Kidney epithelial cell (primary cell): ENCODE measurements around the gene METTL25. TPM values are rescaled to one million over a fixed set of nuclear protein-coding genes. Genes with fewer than 3 reads are reported as not detected.

Experiments
- DNase-seq: peaks from one replicate; pipeline ENCODE4 v3.0.0-alpha.2; 2010; ENCODE audit warnings: low read depth
- H3K27me3 ChIP-seq: 2 replicates; pipeline ENCODE4 v1.6.0; 2011; ENCODE audit warnings: low read length; ENCODE audit not compliant: control insufficient read depth, insufficient read depth
- H3K36me3 ChIP-seq: 2 replicates; pipeline ENCODE4 v1.5.1; 2011; ENCODE audit warnings: low read length; ENCODE audit not compliant: control insufficient read depth, insufficient read depth
- H3K4me3 ChIP-seq: 2 replicates; pipeline ENCODE4 v1.5.1; 2011; ENCODE audit warnings: low read depth, mild to moderate bottlenecking, control low read depth, low read length
- CTCF ChIP-seq: IDR thresholded peaks from 2 replicates; pipeline ENCODE4 v1.5.1; 2011; ENCODE audit warnings: mild to moderate bottlenecking, moderate library complexity, low read length, control low read depth, inconsistent platforms; ENCODE audit not compliant: insufficient read depth, poor library complexity, severe bottlenecking
- total RNA-seq: library from RNA; depleted of rRNA; stranded (reverse); fragments of >200 nt; gene quantifications from 2 replicates; pipeline ENCODE4 v1.2.3, GENCODE V29; 2015

METTL25 gene
- total RNA-seq, 1 donor from 2014 or later, result 5.3 TPM

GRCh38 chr12:82522762-82523161 lies 164.4 kb downstream of the METTL25 start:
- Histone ChIP-seq H3K4me3 (no peak overlapping the region), H3K36me3 (no peaks in the 10 kb centered on the region)
- no peak for TF ChIP-seq CTCF

DNA sequence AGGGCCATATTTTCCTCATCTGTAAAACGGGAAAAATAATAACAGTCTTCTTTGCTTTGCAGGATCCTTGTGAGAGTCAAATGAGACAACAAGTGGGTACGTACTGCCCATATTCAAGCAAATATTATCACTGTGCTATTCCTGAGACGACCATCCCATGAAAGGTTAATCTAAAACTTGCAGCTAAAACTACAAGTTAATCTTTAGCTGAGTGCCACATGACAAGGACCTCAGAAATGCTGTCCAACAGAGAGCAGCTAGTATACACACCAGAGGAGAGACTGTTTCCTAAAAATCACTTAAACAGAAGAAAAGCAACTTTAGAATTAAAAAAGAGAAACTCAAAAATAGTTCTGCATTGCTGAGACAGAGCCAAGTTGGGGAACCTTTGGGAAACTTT lies 165.7 kb downstream of the METTL25 start:
- peak; percentile 12 for DNase-seq
- H3K27me3 ChIP-seq, result no peaks in the 10 kb centered on the region

More at GRCh38 chr12:82522762-82523161, 164.4 kb downstream of the METTL25 start:
- DNase-seq, result no peak
- H3K27me3 ChIP-seq, result no peaks in the 10 kb centered on the region

GRCh38 chr12:82524641-82525040 lies 166.3 kb downstream of the METTL25 start:
- DNase-seq, result no peak

More for the DNA sequence above, 165.7 kb downstream of the METTL25 start:
- no peak overlapping the region for H3K4me3 ChIP-seq
- H3K36me3 ChIP-seq, result no peaks in the 10 kb centered on the region
- TF ChIP-seq CTCF, result no peak

GRCh38 chr12:82525616-82526015 lies 167.3 kb downstream of the METTL25 start:
- no peak for TF ChIP-seq CTCF
- DNase-seq, result no peak

More at GRCh38 chr12:82524641-82525040, 166.3 kb downstream of the METTL25 start:
- no peaks in the 10 kb centered on the region for H3K27me3 ChIP-seq
- H3K36me3 ChIP-seq, result no peaks in the 10 kb centered on the region
- TF ChIP-seq CTCF, result no peak
- H3K4me3 ChIP-seq, result no peak overlapping the region

GRCh38 chr12:82527165-82527780 lies 168.9 kb downstream of the METTL25 start:
- no peaks in the 10 kb centered on the region for H3K36me3 ChIP-seq
- TF ChIP-seq CTCF, result peak; percentile 89
- no peaks in the 10 kb centered on the region for H3K27me3 ChIP-seq
- DNase-seq, result peak; percentile 19
- no peak overlapping the region for H3K4me3 ChIP-seq

More at GRCh38 chr12:82525616-82526015, 167.3 kb downstream of the METTL25 start:
- H3K4me3 ChIP-seq, result no peak overlapping the region
- no peaks in the 10 kb centered on the region for H3K27me3 ChIP-seq
- H3K36me3 ChIP-seq, result no peaks in the 10 kb centered on the region

Other genes with a start within 250 kb of the METTL25 start
- 89.2 and 101 TPM in 2 replicates for gene CCDC59, start 142 bp upstream of the METTL25 start, total RNA-seq